H7 (cell line): ENCODE results near the gene GPBP1L1. TPM values are rescaled to one million over a fixed set of nuclear protein-coding genes. Genes with fewer than 3 reads are reported as not detected.
A peak's percentile ranks its signal among the peaks of the same experiment; 100 is the strongest.

Experiments
- DNase-seq: peaks from one replicate; pipeline ENCODE4 v3.0.0; 2012
- H3K27me3 ChIP-seq: 2 replicates; pipeline ENCODE4 v1.6.0; 2011; ENCODE audit warnings: mild to moderate bottlenecking, low read length; ENCODE audit not compliant: control insufficient read depth, insufficient read depth
- H3K36me3 ChIP-seq: replicated peaks from 2 replicates; pipeline ENCODE4 v1.5.1; 2011; ENCODE audit warnings: low read length; ENCODE audit not compliant: control insufficient read depth, insufficient read depth
- H3K4me3 ChIP-seq: 2 replicates; pipeline ENCODE4 v1.5.1; 2011; ENCODE audit warnings: low read depth, mild to moderate bottlenecking, control low read depth, low read length, moderate library complexity; ENCODE audit not compliant: insufficient read depth
- total RNA-seq: library from RNA; depleted of rRNA; stranded (reverse); fragments of >200 nt; shearing (Covaris generic); gene quantifications from 2 replicates; pipeline ENCODE4 v1.2.3, GENCODE V29; 2014

The GPBP1L1 gene
- total RNA-seq, 1 experiment from 2014 or later: 156 TPM

- H3K4me3 ChIP-seq: no peak overlapping the region
- no peaks in the 10 kb centered on the region for H3K27me3 ChIP-seq
- no peak for DNase-seq
- no peaks in the 10 kb centered on the region for H3K36me3 ChIP-seq
Observed at GRCh38 chr1:45669379-45669778, 17.0 kb downstream of the GPBP1L1 start.

DNA sequence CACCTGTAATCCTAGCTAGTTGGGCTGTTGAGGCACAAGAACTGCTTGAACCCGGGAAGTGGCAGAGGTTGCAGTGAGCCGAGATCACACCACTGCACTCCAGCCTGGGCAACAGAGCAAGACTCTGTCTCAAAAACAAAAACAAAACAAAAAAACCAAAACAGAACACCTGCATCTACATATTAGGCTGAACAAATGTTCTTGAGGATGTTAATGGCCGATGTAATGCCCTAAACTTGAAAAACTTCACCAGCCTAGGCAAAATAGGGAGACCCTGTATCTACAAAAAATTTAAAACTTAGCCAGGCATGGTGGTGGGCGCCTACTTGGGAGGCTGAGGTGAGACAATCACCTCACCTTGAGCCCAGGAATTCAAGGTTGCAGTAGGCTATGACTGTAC is 17.8 kb downstream of the GPBP1L1 start:
- H3K36me3 ChIP-seq: no peaks in the 10 kb centered on the region
- DNase-seq: no peak
- no peak overlapping the region for H3K4me3 ChIP-seq
- no peaks in the 10 kb centered on the region for H3K27me3 ChIP-seq

GRCh38 chr1:45667321-45668111 is 18.8 kb downstream of the GPBP1L1 start:
- H3K27me3 ChIP-seq: no peaks in the 10 kb centered on the region
- no peak for DNase-seq
- no peak overlapping the region for H3K4me3 ChIP-seq
- H3K36me3 ChIP-seq: no peaks in the 10 kb centered on the region

DNA sequence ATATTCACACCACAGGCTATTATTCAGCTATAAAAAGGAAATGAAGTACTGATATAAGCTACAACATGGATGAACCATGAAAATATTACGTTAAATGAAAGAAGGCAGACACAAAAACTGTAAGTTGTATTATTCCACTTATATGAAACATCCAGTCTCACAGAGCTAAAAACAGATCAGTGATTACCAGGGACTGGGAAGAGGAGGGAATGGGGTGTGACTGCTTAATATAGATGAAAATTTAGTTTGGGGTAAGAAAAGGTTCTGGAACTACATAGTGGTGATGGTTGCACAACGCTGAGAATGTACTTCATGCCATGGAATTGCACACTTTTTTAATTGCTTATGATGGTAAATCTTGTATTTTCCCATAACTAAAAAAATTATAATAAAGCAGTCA is 19.5 kb downstream of the GPBP1L1 start:
- no peaks in the 10 kb centered on the region for H3K36me3 ChIP-seq
- no peak for DNase-seq
- no peaks in the 10 kb centered on the region for H3K27me3 ChIP-seq
- H3K4me3 ChIP-seq: no peak overlapping the region

- DNase-seq: no peak
- H3K27me3 ChIP-seq: no peaks in the 10 kb centered on the region
- no peak overlapping the region for H3K4me3 ChIP-seq
- H3K36me3 ChIP-seq: peaks cover 32% of the 10 kb centered on the region
Observed at GRCh38 chr1:45660336-45660735, 26.0 kb downstream of the GPBP1L1 start.

- DNase-seq: no peak
- Histone ChIP-seq H3K4me3 (no peak overlapping the region), H3K36me3 (peaks cover 37% of the 10 kb centered on the region), H3K27me3 (no peaks in the 10 kb centered on the region)
Observed at GRCh38 chr1:45659222-45659621, 27.1 kb downstream of the GPBP1L1 start.

DNA sequence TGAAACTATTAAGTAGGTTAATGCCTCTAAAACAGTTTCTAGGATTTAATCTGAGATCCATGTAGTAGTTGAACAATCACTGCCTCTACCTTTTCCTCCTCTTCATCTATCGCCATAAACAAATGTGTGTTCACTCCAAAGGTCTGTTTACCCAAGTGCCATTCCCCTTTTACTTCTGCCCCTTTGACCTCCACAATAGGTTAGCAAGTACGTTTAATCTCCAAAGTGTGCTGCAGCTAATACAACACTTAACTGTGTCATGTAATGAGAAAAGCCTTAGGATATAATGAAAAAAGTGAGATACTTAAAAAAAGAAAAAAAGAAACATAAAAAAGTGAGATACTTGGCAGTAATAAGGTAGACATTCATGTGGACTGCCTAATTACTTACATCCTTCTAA is 28.2 kb downstream of the GPBP1L1 start:
- no peaks in the 10 kb centered on the region for H3K27me3 ChIP-seq
- H3K36me3 ChIP-seq: peaks cover 38% of the 10 kb centered on the region
- DNase-seq: no peak
- H3K4me3 ChIP-seq: no peak overlapping the region

- DNase-seq: no peak
- peaks cover 38% of the 10 kb centered on the region for H3K36me3 ChIP-seq
- no peak overlapping the region for H3K4me3 ChIP-seq
- no peaks in the 10 kb centered on the region for H3K27me3 ChIP-seq
Observed at GRCh38 chr1:45656573-45657226, 29.6 kb downstream of the GPBP1L1 start.

DNA sequence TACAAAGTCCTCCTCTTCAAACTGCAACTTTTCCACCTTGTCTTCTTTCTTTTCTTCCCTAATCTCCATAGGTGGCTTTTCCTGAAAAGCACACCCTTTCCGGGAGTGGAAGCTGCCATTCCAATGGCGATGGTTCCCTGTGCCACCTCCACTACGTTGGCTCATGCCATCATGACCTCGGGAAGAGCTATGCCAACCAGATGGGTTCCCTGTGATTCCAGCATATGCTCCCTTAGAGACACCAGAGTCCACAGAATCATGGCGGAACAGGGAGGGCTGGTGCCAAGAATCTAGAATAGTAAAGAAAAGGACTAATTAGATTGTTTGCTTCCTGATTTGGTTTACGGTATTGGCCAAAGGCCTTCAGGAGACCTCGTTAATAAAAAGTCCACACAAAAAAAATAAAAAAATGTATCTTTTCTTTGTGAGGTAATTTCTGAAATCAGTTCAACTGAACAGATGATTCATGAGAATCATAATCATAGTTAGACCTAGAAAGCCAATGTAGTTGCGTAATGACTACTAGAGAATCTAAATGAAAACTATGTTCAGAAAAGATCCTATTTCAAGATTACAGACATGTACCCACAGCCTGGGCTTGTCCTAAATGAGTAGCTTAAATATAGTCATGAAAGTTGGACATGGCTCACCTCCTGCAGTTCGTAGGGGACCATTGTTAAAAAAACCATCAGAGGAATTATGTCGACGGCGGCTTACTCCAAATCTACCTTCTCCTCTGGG is 31.6 kb downstream of the GPBP1L1 start:
- no peak overlapping the region for H3K4me3 ChIP-seq
- no peak for DNase-seq
- H3K36me3 ChIP-seq: peaks cover 42% of the 10 kb centered on the region
- H3K27me3 ChIP-seq: no peaks in the 10 kb centered on the region

- Histone ChIP-seq H3K27me3 (no peaks in the 10 kb centered on the region), H3K4me3 (no peak overlapping the region), H3K36me3 (peaks cover 27% of the 10 kb centered on the region)
- no peak for DNase-seq
Observed at GRCh38 chr1:45647248-45648021, 38.9 kb downstream of the GPBP1L1 start.

- Histone ChIP-seq H3K27me3 (no peaks in the 10 kb centered on the region), H3K36me3 (peaks cover 32% of the 10 kb centered on the region), H3K4me3 (no peak overlapping the region)
- no peak for DNase-seq
Observed at GRCh38 chr1:45644661-45645060, 41.7 kb downstream of the GPBP1L1 start.

DNA sequence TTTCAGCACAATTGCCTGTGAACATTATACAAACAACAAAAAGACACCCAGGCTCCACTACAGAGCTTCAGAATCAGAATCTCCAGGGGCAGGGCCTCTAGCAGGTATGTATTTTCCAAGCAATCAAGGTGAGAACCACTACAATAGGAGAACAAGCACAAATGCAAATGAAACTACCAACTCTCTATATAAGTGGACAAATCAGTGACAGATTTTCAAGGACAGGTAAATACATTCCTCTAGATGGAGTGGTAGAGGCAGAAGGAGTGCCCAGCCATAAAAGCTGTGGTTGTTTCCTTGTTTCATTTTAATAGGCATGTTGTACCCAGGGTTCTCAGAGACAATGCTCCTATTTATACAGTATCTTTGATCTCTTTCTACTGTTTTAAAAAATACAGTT is 42.4 kb downstream of the GPBP1L1 start:
- Histone ChIP-seq H3K27me3 (no peaks in the 10 kb centered on the region), H3K4me3 (no peak overlapping the region), H3K36me3 (peaks cover 34% of the 10 kb centered on the region)
- DNase-seq: peak; percentile 30

GRCh38 chr1:45643321-45643720 is 43.0 kb downstream of the GPBP1L1 start:
- Histone ChIP-seq H3K36me3 (peaks cover 34% of the 10 kb centered on the region), H3K27me3 (no peaks in the 10 kb centered on the region), H3K4me3 (no peak overlapping the region)
- no peak for DNase-seq

DNA sequence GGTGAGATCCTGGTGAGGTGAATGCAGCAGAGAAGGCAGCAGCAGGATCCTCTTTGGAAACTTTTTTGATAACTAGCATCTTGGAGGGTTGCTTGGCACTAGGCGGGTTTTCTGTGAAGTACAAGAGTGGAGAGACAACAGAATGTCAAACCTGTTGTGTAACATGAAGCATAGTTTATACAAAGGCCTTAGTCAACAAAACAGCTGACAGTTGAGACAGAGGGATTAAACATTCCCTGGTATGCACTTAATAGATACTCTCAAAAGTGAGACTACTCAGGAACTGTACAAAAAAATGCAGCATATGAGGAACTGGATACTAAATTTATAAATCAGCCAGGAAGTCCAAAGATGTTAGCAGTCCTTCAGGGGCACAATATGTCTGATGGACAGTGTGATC is 46.0 kb downstream of the GPBP1L1 start:
- H3K36me3 ChIP-seq: peaks cover 40% of the 10 kb centered on the region
- no peaks in the 10 kb centered on the region for H3K27me3 ChIP-seq

More for the DNA sequence above, 46.0 kb downstream of the GPBP1L1 start:
- no peak for DNase-seq
- H3K4me3 ChIP-seq: no peak overlapping the region
